SKM-1 (cell line): Measurements from ENCODE around the gene MLXIP.
"Not testable (repeated sequence)": the region's sequence is repeated elsewhere in the genome, so short reads cannot be mapped to it uniquely, and the experiment has no call there.

Source experiments
- DNase-seq: peaks from one replicate; lab custom pipeline; 2025; ENCODE audit not compliant: unreplicated experiment; lab: John Stamatoyannopoulos, UW

MLXIP gene

GRCh38 chr12:122094735-122095631, 16.4 kb downstream of the MLXIP start:
- no peak for DNase-seq

- DNase-seq, result no peak
Observed at GRCh38 chr12:122096014-122096413, 17.5 kb downstream of the MLXIP start.

GRCh38 chr12:122096591-122097149, 18.1 kb downstream of the MLXIP start:
- no peak for DNase-seq

GRCh38 chr12:122097584-122097926, 19.0 kb downstream of the MLXIP start:
- no peak for DNase-seq

DNA sequence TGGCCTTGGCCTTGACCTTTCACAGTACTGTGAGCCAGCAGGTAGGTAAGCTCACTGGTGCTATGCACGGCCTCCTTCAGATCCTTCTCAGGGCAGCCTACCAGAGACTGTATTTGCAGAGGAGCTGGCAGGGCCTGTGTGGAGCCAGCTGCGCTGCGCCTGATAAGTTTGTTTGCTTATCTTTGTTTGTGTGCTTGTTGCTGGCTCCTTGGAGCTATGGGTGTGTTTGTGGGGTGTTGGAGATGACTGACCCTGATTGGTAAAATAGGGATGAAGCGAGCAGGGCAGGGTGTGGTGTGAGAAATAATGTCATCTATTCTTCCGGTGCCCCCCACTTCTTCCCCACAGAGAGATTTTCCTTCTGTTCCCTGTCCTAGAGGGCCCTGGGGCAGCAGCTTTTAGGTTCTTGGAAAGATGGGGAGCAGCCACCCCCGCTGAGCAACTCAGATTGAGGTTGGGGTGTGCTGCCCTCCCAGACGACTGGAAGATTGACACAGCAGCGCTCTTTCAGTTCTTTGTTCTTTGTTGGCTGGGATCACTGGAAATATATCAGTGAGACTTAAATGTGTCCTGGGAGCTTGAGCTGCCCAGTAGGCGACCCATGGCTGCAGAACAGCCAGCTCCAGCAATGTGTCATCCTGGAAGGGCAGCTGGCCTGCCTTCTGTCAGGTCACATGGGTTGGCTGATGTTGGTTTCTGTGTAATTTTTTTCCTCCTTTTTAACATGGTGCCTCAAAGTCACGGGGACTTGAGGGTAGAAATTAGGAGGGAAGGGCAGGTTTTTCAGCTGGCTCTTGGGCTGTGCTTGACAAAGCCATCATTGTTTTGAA, 19.6 kb downstream of the MLXIP start:
- no peak for DNase-seq

DNA sequence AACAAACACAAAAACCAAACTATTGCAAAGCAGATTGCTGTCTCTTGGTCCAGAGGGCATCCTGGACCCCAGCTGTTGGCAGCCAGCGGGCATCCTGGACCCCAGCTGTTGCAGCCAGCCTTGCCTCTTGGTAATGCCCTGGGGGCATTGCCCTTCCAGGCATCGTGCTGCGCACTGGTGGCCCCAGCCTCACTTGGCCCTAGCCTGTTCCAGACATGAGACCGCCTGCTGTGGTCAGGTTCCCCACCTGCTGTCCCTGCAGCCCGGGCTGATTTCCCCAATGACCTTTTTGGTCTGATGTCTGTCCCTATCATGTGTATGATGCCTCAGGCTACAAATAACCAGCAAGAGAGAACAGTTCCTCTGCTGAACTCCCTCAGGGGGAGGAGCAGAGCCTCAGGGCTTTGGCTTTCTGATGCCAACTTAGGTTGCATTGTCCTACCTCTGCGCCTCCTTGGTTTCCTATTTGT, 20.8 kb downstream of the MLXIP start:
- no peak for DNase-seq

DNA sequence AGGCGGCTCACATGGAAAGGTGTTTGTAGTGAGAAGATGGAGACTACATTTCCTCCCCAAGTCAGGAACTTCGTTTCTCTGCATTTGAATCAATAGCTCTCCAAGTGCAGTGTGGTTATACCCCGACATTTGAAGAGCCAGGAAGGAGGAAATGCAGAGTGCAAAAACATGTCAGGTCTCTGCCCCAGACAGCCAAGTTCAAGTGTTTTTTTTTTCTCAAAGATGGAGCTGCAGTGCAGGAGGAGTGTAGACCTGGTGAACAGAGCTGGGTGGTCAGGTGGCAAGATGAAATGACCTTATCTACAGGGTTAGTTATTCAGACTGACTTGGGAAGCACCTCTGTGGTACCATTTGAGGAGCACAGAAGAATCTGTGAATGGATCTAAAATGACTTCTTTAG, 21.3 kb downstream of the MLXIP start:
- DNase-seq, result no peak

- DNase-seq, result no peak
Observed at GRCh38 chr12:122100568-122100967, 22.0 kb downstream of the MLXIP start.

DNA sequence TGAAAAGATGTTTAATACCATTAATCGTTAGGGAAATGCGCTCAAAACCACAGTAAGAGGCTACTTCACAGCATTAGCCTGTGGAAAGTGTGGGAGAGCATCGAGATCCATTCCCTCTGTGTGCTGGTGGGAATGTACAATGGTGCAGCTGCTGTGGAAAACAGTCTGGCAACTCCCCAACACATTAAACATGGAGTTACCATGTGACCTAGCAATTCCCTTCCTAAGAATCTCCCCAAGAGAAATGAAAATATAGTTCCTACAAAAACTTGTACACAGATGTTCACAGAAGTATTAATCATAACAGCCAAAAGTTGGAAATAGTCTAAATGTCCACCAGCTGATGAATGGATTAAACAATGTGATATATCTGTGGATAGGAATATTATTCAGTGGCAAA, 23.8 kb downstream of the MLXIP start:
- no peak for DNase-seq

GRCh38 chr12:122104844-122105243, 26.3 kb downstream of the MLXIP start:
- no peak for DNase-seq

- DNase-seq, result not testable (repeated sequence)
Observed at GRCh38 chr12:122105496-122105895, 26.9 kb downstream of the MLXIP start.

- DNase-seq, result no peak
Observed at GRCh38 chr12:122106843-122107242, 28.3 kb downstream of the MLXIP start.

DNA sequence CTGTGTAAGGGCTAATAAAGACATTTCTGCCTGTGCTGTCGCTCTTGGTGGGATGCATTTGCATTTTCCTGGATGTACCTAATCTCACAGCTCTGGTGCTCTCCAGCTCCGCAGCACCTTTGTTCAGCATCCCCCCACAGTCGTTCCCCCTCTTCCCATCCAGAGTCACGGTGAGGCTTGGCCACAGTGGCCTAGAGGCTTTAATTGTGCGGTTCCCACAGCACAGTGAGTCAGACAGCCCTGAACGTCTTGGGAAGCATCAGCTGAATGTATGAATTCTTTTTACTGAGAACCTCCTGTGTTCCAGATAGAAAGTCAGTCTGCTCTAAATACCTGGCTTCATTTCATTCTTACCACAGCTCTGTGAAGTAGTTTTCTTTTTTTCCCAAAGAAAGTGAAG, 28.7 kb downstream of the MLXIP start:
- no peak for DNase-seq

DNA sequence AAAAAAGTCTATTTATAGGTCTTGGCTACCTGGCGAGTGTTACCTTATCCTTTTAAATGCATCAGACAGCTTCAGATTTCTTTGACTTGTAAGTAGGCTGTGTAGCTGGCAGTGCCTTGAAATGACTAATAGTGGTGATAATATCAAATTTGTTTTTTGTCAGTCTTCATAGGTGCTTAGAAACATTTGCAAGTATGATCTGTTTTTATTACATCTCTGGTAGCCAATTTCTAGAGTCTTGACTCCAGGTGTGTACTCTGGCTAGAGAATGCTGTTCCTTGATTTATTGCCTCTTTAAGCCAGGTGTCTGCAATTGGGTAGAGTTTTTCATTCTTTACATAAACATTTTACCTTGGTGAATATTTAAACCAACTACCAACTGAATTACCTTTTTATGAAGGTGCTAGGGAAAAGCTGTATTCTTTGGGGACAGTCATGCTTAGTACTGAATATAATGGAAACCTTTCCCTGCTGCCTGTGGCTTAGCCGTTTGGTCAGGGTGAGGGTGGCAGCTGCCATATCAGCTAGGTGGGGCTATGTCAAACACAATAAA, 32.6 kb downstream of the MLXIP start:
- DNase-seq, result no peak

DNA sequence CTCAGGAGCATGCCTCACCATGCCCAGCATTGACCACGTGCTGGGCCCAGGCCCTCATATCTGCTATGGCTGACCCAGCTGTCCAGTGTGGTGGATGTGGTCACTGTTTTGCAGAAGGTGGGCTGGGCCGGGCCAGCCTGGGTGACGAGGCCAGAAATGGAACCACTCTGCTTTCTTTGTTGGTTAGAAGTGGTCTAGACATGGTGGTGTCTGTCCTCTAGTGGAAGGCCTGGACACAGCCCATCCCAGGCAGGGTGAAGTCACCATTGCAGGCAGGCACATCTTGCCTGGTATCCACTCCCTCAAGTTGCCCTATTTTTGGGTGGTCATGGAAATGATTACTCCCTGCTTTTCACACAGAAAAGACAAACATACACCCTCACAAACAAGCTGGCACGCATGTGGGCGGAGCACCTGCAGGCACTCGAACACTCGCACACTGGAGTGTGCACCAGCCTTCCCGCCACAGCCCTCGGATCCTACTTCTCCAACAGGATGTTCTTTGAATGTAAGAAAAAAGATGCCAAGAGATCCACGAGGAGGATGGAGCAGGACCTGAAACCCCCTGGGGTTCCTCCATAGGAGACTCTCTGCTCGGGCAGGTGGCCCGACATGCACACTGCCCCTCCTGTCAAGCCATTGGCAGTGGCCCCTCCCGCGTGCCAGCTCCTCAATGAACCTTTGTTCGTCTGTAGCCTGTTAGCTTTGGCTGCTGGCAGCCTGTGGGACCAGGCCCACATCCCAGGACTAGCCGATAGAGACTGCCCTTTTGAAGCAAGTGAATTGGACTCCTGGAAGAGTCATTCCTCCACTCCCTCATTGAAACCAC, 38.4 kb downstream of the MLXIP start:
- DNase-seq, result no peak

GRCh38 chr12:122117979-122118378, 39.4 kb downstream of the MLXIP start:
- no peak for DNase-seq

GRCh38 chr12:122121341-122121740, 42.8 kb downstream of the MLXIP start:
- not testable (repeated sequence) for DNase-seq

- DNase-seq, result no peak
Observed at GRCh38 chr12:122121745-122122144, 43.2 kb downstream of the MLXIP start.

GRCh38 chr12:122123051-122123760, 44.6 kb downstream of the MLXIP start:
- DNase-seq, result no peak

DNA sequence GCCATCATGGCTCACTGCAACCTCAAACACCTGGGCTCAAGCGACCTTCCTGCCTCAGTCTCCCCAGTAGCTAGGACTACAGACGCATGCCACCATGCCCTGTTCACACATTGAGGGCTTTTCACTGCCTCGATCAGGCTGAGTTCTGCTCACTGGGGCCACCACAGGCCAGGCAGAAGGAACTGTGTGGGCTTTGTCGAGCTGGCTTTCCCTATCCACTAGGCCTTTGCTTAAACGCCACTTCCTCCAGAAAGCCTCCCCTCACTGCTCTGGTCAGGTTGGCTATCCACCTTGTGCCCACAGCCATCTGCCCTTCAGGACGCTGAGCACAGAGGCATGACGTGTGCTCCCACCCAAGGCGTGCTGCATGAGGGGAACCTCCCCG, 45.2 kb downstream of the MLXIP start:
- no peak for DNase-seq
